ENCODE results near the gene RSPH4A. TPM values are rescaled to one million over a fixed set of nuclear protein-coding genes. Genes with fewer than 3 reads are reported as not detected.

The RSPH4A gene
- total and polyA plus RNA-seq, 9 of the 15 experiments (the other 6 are each of a cell fraction or from before 2014, with no cell fraction given), result 0.04 to 0.30 (median 0.11) TPM

DNA sequence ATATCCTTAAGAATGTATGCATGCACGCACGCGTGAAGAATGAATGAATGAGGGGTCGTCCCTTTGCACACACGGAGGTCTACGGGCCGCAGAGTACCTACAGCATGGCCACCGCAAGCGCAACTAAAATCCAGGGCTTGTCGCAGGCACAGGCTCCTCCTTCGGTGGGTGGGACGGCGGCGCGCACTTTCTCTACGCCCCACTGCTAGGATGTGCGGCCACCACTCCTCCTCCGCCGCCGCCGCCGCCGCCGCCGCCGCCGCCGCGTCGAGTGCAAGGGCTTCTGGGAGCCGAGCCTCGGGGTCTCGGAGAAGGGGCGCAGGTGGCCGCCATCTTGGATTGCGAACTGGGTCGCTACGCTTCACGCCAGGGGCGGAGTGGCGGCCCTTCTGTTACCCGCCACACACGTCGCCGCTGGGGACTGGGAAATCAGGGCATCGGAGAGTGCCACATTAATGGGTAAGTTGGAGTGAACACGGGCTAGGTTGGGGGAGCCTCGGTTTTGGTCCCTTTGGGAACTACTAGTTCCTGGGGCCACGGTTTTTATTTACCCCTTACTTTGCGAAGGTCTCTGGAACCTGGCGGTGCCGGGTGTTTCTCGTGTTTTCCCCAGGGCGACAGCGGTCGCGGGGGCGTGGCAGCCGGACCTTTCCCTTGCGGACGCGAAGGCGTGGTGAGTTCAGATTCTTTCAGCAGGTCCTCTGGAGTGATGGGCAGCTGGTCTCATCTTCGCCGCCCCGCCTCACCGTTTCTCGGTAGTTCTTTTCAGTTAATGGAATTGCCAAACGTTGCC lies 64.8 kb downstream of the RSPH4A start, which contains the start of gene KPNA5 (continued):
- TF ChIP-seq STAT5A (IDR thresholded peaks at IDR 0.05; ENCODE audit: borderline replicate concordance, low read length) (no peak), KHSRP (IDR thresholded peaks at IDR 0.05) (no peak), DPF2 (IDR thresholded peaks at IDR 0.05) (no peak; the same call in 1 of the 2 replicates), SFPQ (IDR thresholded peaks at IDR 0.05; ENCODE audit: low read depth, low read length) (no peak), HSF4 (CRISPR knock-in tag; IDR thresholded peaks at IDR 0.05; ENCODE audit: borderline replicate concordance) (no peak), VEZF1 (CRISPR knock-in tag; IDR thresholded peaks at IDR 0.05) (peak; percentile 36; the same call in 1 of the 2 replicates), MIER1 (IDR thresholded peaks at IDR 0.05; ENCODE audit: low read depth) (no peak), HMGN3 (IDR thresholded peaks at IDR 0.05; ENCODE audit: borderline replicate concordance, extremely low read depth, insufficient read length, low read depth, low read length) (peak; percentile 32), ETS1 (conservative IDR thresholded peaks at IDR 0.05; ENCODE audit: control insufficient read depth, low read depth, low read length) (peak; percentile 56; the same call in 1 of the 2 replicates), OTX1 (CRISPR knock-in tag; IDR thresholded peaks at IDR 0.05) (no peak), SREBF2 (CRISPR knock-in tag; IDR thresholded peaks at IDR 0.05) (no peak), SIN3B (IDR thresholded peaks at IDR 0.05; ENCODE audit: low read depth) (peak; percentile 21; the same call in 1 of the 2 replicates), ILK (tag; IDR thresholded peaks at IDR 0.05; ENCODE audit: borderline replicate concordance, low read depth) (no peak), ETV5 (CRISPR knock-in tag; IDR thresholded peaks at IDR 0.05; ENCODE audit: low read depth) (no peak; the same call in 1 of the 2 replicates), ELF1 (tag; IDR thresholded peaks at IDR 0.05) (no peak), L3MBTL2 (IDR thresholded peaks at IDR 0.05) (peak; percentile 77), ETV1 (tag; conservative IDR thresholded peaks at IDR 0.05; ENCODE audit: low read depth) (peak; percentile 27; the same call in 1 of the 2 replicates), ZFPM2 (CRISPR knock-in tag; IDR thresholded peaks at IDR 0.05) (no peak)
- TF ChIP-seq, protein P1, sequence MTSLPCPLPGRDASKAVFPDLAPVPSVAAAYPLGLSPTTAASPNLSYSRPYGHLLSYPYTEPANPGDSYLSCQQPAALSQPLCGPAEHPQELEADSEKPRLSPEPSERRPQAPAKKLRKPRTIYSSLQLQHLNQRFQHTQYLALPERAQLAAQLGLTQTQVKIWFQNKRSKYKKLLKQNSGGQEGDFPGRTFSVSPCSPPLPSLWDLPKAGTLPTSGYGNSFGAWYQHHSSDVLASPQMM (CRISPR knock-in tag; IDR thresholded peaks at IDR 0.05), result no peak
- TF ChIP-seq, protein P2, sequence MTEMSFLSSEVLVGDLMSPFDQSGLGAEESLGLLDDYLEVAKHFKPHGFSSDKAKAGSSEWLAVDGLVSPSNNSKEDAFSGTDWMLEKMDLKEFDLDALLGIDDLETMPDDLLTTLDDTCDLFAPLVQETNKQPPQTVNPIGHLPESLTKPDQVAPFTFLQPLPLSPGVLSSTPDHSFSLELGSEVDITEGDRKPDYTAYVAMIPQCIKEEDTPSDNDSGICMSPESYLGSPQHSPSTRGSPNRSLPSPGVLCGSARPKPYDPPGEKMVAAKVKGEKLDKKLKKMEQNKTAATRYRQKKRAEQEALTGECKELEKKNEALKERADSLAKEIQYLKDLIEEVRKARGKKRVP (CRISPR knock-in tag; IDR thresholded peaks at IDR 0.05), result no peak
- TF ChIP-seq, protein P3, sequence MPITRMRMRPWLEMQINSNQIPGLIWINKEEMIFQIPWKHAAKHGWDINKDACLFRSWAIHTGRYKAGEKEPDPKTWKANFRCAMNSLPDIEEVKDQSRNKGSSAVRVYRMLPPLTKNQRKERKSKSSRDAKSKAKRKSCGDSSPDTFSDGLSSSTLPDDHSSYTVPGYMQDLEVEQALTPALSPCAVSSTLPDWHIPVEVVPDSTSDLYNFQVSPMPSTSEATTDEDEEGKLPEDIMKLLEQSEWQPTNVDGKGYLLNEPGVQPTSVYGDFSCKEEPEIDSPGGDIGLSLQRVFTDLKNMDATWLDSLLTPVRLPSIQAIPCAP (CRISPR knock-in tag; IDR thresholded peaks at IDR 0.05; ENCODE audit: borderline replicate concordance), result no peak

Measured in K562 (cell line).